Mononuclear cell (primary cell): ENCODE data around the gene PNPLA4. TPM values are rescaled to one million over a fixed set of nuclear protein-coding genes. Genes with fewer than 3 reads are reported as not detected.

Experiments
- H3K27me3 ChIP-seq: 2 replicates; pipeline ENCODE4 v1.6.0; 2011; ENCODE audit warnings: low read length, control low read depth; ENCODE audit not compliant: insufficient read depth
- H3K4me1 ChIP-seq: 2 replicates; pipeline ENCODE4 v1.5.1; 2011; ENCODE audit warnings: mild to moderate bottlenecking, low read length, control low read depth; ENCODE audit not compliant: insufficient read depth
- H3K4me3 ChIP-seq: 2 replicates; pipeline ENCODE4 v1.5.1; 2011; ENCODE audit warnings: mild to moderate bottlenecking, low read length, moderate library complexity
- H3K9me3 ChIP-seq: 2 replicates; pipeline ENCODE4 v1.5.1; 2011; ENCODE audit warnings: low read depth, mild to moderate bottlenecking, control low read depth, low read length
- total RNA-seq: library from RNA; depleted of rRNA; stranded (reverse); fragments of >200 nt; gene quantifications from one replicate; pipeline ENCODE4 v1.2.3, GENCODE V29; 2012

PNPLA4 gene, protein sequence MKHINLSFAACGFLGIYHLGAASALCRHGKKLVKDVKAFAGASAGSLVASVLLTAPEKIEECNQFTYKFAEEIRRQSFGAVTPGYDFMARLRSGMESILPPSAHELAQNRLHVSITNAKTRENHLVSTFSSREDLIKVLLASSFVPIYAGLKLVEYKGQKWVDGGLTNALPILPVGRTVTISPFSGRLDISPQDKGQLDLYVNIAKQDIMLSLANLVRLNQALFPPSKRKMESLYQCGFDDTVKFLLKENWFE
- 2.4 TPM for total RNA-seq

DNA sequence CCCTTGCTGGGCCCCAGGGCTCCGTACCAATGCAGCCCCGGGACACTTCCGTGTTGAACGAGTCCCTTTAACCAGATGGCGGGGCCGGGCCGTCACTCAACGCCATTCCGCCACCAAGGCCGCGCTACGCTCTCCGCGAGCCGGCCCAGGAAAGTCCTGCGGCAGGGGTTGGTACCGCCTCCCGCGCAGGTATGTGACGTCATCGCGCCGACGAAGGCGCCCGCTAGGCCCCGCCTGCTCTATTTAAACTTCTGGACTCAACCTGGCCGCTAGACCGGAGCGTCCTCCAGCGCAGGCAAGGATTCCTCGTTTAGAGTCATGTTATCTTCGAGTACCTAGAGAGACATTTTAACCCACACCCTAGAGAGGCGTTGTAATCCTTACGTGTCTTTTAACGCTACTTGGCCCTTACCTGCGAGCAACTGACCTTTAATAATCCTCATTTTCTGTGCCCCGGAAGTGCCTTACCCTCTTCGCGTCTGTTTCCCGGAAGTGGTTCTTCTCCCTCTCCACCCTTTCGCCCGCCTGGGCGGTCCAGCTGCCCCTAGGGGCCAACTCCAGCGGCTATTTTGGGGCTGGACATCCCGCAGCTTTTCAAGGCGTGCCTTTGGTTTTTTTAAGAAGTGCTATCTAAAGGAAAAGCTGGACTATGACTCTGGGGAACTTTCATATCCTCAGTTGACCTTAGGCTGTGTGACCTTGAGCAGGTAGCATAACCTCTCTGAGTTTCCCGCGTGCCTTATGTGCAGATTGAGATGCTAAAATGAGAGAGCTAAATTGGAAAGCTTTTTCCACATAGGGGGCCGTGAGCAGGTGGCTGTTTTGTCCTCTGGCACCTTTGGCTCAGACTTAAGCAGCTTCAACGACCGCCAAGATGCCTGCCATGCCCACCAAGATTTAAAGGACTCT, at the start of gene PNPLA4:
Gene PNPLA4, minus strand, starts transcription at position 155 of the 909 bp plus-strand sequence. CDS start 1,294 bp downstream, outside the sequence.
- Histone ChIP-seq H3K27me3 (no peaks in the 10 kb centered on the region), H3K4me3 (peak within 1 kb of the TSS; percentile 57), H3K9me3 (no peaks in the 10 kb centered on the region), H3K4me1 (peaks cover 5% of the 10 kb centered on the region)

DNA sequence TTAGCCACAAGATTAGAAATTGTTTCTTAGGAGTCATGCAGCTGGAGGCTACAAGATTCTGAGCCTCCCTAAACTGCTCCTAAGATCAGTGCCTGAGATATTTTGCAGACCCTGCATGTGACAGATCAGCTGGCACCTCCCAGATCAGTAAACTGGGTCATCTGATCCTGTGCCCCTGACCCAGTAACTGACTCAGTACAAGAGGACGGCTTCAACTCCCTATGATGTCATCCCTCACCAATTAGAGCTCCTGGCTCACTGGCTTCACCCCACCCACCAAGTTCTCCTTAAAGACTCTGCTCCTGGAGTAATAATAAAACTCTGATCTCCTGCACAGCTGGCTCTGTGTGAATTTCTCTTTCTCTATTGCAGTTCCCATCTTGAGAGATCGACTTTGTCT, 45.4 kb upstream of the PNPLA4 start:
- Histone ChIP-seq H3K4me3 (no peak overlapping the region), H3K27me3 (no peaks in the 10 kb centered on the region), H3K4me1 (no peaks in the 10 kb centered on the region), H3K9me3 (no peaks in the 10 kb centered on the region)

DNA sequence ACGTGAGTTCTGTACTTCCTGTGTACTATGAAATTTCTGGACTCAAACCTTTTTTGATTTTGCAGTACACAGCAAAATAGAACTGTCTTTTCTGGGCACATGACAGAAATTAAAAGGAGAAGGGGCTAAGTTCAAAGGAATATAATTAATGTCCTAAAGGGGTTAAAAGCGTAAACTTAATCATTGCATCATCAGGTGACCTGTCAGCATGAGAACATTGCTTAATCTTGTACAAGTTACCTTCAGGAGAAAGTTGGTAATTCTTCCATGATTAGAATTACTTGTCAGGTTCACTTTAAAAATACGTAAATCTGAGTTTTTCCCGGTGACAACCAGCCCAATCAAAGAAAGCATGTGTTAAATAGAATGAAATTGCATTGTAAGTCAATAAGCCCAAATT, 43.2 kb upstream of the PNPLA4 start:
- no peaks in the 10 kb centered on the region for H3K4me1 ChIP-seq
- no peaks in the 10 kb centered on the region for H3K9me3 ChIP-seq
- H3K4me3 ChIP-seq = no peak overlapping the region
- H3K27me3 ChIP-seq = no peaks in the 10 kb centered on the region

DNA sequence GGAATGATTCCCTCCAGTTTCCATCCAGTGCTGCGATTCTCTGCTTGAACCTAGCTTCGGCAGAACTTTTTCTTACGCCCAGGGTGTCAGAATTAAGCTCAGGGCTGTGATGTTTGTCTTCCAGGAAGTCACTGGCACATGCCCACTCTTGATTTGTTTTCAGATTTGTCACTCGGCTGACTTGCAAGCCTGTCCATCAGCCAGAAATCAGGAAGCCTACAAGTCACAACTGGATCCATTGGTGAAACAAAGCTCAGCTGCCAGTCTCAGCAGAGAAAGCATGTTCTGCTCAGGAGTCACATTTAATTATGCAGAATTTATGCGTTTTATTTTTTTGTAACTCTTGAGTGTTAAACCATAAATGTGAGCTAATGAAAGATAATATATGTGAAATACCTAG, 38.2 kb upstream of the PNPLA4 start:
- Histone ChIP-seq H3K9me3 (no peaks in the 10 kb centered on the region), H3K4me3 (no peak overlapping the region), H3K27me3 (no peaks in the 10 kb centered on the region)

DNA sequence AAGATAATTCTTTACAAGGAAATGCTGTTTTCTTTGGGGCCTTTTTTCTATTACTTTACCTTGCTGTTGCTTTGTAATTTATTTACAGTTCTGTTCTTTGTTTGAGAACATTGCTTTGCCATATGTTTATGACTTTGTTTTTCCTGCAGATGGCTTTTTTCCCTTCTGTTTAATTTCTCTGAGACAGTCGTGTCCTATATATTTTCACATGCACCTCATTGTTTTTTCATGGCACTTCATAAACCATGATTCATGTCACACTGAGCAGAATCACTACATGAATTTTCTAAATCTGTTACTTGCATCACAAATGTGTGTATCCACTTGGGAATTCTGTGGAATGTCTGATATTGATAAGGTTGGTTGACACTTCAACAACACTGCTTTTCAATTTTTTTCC, 33.0 kb upstream of the PNPLA4 start:
- H3K4me1 ChIP-seq = no peaks in the 10 kb centered on the region
- H3K4me3 ChIP-seq = no peak overlapping the region
- no peaks in the 10 kb centered on the region for H3K9me3 ChIP-seq
- H3K27me3 ChIP-seq = no peaks in the 10 kb centered on the region

More for the DNA sequence above, 38.2 kb upstream of the PNPLA4 start:
- no peaks in the 10 kb centered on the region for H3K4me1 ChIP-seq

DNA sequence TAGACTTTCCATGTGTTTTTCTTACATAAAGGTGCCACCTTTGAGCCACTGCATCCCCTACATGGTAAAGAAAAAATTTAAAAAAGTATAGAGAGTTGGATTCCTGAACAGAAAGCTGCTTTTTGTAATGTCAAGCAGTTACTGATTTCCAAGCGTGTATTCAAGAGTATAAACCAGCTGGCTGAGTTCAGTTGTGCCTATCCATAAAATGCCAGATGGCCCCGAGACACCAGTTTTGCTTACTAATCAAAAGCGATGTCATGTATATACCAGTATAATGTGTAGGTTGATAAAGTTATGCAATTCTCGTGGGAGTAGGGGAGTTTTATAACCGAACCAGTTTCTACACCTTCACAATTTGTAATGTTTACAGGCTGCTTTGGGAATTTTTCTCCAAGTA, 26.2 kb upstream of the PNPLA4 start:
- H3K4me1 ChIP-seq = no peaks in the 10 kb centered on the region
- H3K9me3 ChIP-seq = no peaks in the 10 kb centered on the region
- H3K27me3 ChIP-seq = no peaks in the 10 kb centered on the region
- no peak overlapping the region for H3K4me3 ChIP-seq

DNA sequence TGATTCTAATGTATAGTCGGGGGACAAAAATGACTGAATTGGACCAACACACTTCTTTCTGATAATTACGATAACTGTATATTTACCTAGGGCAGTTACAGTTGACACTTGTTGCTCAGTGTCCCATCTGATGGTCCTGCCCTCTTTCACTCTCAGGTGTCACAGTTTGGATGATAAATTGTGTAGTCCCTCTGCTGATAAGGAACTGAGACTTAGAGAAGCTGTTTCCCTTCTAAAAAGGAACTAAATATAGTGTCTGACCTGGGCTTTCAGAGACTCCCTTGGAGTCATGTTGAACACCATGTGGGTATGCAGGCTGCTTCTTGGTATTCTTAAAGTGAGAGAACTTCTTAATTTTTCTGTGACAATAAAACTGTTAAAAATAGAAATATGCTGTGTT, 23.7 kb upstream of the PNPLA4 start:
- Histone ChIP-seq H3K27me3 (no peaks in the 10 kb centered on the region), H3K4me3 (no peak overlapping the region), H3K9me3 (no peaks in the 10 kb centered on the region), H3K4me1 (no peaks in the 10 kb centered on the region)

DNA sequence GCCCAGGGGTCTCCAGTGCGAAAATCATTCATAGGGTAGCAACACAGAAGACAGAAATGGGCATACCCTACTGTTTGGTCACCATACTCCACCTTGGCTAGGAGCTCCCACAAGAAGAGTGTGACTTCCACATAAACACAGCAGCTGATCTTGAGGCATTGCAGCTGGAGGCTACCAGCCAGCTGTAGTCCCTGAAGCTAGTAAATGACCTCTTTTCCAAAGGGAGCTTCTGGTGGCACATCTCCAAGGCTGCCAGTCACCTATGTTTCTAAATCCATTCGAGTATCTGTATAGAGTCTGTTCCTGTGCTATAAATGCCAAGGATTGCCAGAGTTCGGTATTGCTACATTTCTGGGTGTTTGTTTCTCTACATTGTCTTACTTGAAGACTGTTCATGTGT, 21.3 kb upstream of the PNPLA4 start:
- H3K27me3 ChIP-seq = no peaks in the 10 kb centered on the region
- no peaks in the 10 kb centered on the region for H3K9me3 ChIP-seq
- no peaks in the 10 kb centered on the region for H3K4me1 ChIP-seq
- H3K4me3 ChIP-seq = no peak overlapping the region

DNA sequence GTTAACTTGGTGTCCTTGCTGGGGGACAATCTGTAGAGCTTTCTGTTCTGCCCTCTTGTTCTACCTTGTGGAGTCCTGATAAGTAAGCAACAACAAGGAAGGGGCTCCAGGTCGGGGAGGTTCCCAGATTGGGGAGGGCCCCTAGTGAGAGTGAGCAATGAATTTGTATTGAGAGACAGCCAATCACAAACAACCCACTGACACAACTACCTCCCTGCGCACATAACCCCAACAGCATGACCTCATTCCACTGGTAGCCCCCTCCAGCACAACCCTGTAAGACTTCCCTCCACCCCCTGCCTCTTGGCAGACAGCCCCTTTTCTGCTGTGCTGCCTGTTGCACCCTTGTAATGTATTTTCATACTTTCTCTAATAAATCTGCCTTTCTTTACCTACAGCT, 19.7 kb upstream of the PNPLA4 start:
- no peaks in the 10 kb centered on the region for H3K9me3 ChIP-seq
- H3K27me3 ChIP-seq = no peaks in the 10 kb centered on the region
- no peaks in the 10 kb centered on the region for H3K4me1 ChIP-seq
- H3K4me3 ChIP-seq = no peak overlapping the region

DNA sequence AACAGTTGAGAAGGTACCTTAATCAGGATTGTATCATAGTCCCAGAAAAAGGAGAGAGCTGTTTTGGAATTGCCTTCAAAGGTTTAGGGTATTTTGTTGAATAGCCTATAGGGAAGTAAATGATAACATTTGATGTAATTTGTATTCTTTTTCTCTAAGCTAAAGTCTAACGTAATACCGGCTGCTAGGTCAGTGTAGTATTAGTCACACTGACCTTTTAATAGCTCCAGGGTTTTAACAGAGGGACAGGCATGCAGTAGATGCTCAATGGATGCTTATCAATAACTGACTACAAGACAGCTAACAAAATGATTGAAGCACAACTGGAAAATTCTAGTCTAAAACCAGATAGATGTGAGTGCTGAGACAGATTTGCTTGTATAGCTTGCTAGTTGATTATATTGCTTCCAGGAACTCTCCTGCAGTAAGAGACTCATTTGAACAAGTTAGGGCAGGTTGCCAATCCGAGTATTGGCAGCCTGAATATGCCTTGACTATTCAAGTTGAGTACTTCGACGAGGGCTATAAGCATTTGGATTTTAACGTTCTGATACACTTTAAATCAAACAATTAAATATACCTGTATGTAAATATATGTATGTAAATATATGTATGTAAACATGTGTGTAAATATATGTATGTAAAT, 16.5 kb upstream of the PNPLA4 start:
- no peaks in the 10 kb centered on the region for H3K27me3 ChIP-seq
- no peak overlapping the region for H3K4me3 ChIP-seq
- H3K9me3 ChIP-seq = no peaks in the 10 kb centered on the region
- no peaks in the 10 kb centered on the region for H3K4me1 ChIP-seq

DNA sequence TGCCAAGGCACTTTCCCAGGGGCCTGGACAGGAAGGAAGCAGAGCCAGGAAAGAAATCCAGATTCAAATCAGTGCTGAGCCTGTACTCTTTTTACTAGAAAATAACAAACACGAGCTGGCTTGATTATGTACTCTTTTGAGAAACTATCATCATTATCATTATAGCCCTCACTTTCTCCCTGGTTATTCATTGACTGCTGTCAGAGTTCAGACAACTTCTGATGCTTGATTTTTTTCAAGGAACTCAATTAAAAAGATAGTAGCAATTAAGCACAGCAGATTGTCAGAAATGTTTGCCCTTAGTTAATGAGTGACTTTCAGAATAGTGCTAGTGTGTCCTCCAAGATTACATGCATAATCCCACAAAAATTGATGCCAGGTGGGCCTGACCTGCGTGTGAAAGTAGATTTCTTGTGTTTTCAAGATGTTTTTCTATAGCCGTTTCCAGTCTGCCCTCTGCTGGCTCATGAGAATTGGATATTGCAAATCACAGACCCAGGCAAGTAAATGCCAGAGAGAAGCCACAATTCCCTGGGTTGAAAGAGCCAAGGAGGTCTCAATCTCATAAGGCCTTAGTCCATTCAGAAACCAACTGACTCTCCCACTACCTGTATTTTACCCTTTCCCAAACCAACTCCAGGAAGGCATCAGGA, 14.3 kb upstream of the PNPLA4 start:
- no peaks in the 10 kb centered on the region for H3K9me3 ChIP-seq
- no peaks in the 10 kb centered on the region for H3K4me1 ChIP-seq
- no peaks in the 10 kb centered on the region for H3K27me3 ChIP-seq
- H3K4me3 ChIP-seq = no peak overlapping the region

DNA sequence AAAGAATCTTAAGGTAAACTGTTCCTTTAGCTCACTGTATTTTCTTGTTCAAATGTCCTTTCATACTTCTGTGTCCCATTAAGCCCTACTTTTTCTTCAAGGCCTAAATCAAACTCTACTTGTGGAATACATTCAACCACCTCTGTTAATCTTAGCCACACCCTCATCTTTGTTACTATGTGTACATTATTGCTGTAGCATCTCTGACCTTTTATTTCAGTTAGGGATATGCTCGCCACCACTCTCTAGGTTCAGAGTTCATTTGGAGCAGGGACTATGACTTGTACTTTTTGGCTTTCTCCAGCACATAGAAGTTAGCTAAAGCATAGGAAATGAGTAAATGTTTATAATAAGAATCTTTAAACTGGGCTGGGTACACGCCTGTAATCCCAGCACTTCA, 6.8 kb upstream of the PNPLA4 start:
- H3K4me1 ChIP-seq = no peaks in the 10 kb centered on the region
- no peak overlapping the region for H3K4me3 ChIP-seq
- no peaks in the 10 kb centered on the region for H3K27me3 ChIP-seq
- H3K9me3 ChIP-seq = no peaks in the 10 kb centered on the region

DNA sequence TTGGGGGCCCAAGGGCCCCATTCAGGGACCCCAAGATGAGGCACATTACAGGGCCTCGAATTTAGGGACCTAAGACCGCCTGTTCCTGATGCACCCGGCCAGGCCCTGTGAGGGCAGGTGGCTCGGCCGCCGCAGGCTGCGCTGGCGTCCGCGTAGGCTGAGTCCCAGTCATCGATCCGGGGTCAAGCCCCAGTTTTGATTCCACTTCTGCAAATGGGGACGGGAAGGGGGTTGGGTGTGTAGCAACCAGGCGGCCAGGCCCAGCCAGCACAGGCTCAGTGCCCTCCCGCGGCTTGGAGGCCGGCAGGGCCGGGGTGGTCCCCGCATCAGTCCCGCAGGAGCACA, 327 bp downstream of the PNPLA4 start:
- H3K27me3 ChIP-seq = no peaks in the 10 kb centered on the region
- peak overlapping the region; percentile 57 for H3K4me3 ChIP-seq
- H3K4me1 ChIP-seq = peaks cover 5% of the 10 kb centered on the region
- no peaks in the 10 kb centered on the region for H3K9me3 ChIP-seq

DNA sequence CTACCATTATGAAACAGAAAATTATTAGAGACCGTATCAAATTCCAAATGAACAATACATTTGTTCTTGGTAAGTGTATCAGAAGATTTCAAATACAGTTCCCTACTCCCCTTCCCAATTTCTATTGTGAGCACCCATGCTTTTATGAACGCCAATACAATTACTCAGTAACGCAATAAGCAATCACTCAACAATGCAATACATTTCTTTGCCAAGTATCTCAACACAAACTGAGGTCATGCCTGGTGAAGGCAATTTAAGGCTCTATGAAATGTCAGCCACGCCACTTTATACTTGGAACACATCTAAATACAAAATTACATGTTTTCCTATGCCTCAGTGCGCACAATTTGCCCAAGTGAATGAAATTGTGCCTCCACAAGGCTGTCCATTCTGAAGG, 712 bp downstream of the PNPLA4 start:
- Histone ChIP-seq H3K27me3 (no peaks in the 10 kb centered on the region), H3K9me3 (no peaks in the 10 kb centered on the region), H3K4me1 (peaks cover 5% of the 10 kb centered on the region), H3K4me3 (peak overlapping the region; percentile 57)

DNA sequence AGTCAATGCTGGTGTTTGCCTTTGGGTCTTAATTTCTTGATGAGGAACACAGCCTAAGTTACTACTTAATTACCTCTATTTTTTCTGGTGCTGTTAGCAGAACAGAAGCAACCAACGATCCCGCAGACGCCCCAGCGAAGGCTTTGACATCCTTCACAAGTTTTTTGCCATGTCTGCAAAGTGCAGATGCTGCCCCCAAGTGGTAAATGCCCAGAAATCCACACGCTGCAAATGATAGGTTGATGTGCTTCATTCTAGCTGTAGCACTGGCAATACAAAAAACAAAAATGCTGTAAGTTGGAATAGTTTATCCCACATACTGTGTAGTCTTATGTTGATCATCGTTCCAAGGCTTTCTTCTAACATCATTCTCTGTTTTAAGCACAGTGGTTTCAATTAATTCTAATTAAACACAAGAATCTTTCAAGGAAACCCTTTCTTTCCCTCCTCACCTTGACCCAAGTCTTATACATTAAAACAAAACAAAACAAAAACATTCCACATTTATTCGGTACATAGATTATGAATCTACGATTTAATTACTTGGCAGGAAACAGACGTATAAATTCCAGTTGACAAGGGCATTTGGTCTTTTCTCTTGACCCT, 1.2 kb downstream of the PNPLA4 start:
- no peaks in the 10 kb centered on the region for H3K9me3 ChIP-seq
- H3K4me3 ChIP-seq = no peak overlapping the region
- H3K4me1 ChIP-seq = peaks cover 5% of the 10 kb centered on the region
- no peaks in the 10 kb centered on the region for H3K27me3 ChIP-seq
